GM12873 (cell line): Measurements from ENCODE around the gene ZDHHC24.

Experiments used
- TF ChIP-seq, protein P1 (sequence below): IDR thresholded peaks from 2 replicates; pipeline ENCODE4 v1.5.1; 2012; ENCODE audit warnings: low read depth, mild to moderate bottlenecking, moderate library complexity, low read length, control low read depth; ENCODE audit not compliant: insufficient read depth; ENCODE audit errors: missing control alignments

The ZDHHC24 gene

DNA sequence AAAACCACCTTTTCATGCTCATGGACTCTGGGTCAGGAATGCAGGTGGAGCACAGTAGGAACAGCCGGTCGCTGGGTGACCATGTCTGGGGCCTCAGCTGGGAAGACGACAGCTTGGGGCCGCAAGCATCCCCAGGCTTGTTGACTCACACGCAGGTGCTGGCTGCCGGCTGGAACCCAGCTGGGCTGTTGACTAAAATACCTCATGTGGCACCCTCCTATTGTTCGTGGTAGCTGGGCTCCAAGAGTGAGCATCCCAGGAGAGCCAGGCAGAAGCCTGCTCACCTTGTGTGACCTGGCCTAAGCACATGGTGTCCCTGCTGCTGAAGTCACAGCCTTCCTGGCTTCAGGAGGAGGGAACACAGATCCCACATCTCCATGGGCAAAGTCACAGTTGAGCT is 56.2 kb downstream of the ZDHHC24 start:
- TF ChIP-seq, protein P1, sequence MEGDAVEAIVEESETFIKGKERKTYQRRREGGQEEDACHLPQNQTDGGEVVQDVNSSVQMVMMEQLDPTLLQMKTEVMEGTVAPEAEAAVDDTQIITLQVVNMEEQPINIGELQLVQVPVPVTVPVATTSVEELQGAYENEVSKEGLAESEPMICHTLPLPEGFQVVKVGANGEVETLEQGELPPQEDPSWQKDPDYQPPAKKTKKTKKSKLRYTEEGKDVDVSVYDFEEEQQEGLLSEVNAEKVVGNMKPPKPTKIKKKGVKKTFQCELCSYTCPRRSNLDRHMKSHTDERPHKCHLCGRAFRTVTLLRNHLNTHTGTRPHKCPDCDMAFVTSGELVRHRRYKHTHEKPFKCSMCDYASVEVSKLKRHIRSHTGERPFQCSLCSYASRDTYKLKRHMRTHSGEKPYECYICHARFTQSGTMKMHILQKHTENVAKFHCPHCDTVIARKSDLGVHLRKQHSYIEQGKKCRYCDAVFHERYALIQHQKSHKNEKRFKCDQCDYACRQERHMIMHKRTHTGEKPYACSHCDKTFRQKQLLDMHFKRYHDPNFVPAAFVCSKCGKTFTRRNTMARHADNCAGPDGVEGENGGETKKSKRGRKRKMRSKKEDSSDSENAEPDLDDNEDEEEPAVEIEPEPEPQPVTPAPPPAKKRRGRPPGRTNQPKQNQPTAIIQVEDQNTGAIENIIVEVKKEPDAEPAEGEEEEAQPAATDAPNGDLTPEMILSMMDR = no peak

DNA sequence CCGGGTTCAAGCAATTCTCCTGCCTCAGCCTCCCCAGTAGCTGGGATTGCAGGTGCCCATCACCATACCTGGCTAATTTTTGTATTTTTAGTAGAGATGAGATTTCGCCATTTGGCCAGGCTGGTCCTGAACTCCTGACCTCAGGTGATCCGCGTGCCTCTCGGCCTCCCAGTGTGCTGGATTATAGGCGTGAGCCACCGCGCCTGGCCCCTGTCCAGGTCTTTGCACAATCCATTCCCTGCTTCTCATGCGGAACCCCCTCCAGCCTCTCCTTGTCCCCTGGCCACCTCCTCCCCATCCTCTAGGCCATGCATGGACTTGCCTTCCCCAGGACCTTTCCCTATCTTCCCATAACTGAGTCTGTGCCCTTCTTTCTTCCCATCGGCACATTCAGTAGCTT is 56.9 kb downstream of the ZDHHC24 start:
- TF ChIP-seq, protein P1 = no peak

DNA sequence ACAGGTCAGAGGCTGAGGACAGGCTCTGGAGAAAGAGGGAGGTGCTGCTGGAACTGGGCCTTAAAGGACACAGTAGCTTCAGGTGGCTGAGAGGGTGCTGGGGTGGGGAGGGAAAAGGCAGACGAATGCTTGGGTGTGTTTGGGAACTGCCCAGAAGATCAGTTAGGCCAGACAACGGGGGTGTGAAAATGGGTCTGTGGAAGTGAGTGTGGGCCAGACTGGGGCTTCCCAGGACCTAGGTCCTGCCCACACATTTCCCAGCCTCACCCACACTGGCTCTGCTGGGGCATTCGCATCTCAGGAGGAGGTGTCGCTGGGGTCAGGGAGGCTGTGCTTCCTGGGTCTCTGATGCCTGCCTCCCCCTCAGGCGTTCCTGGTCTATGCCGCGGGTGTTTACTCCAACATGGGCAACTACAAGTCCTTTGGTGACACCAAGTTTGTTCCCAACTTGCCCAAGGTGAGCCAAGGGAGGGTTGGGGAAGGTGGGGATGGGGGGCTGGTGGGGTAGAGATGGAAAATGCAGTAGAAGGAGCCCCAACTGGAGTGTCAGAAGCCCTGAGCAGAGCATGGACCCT is 61.0 kb downstream of the ZDHHC24 start:
- TF ChIP-seq, protein P1 = no peak

DNA sequence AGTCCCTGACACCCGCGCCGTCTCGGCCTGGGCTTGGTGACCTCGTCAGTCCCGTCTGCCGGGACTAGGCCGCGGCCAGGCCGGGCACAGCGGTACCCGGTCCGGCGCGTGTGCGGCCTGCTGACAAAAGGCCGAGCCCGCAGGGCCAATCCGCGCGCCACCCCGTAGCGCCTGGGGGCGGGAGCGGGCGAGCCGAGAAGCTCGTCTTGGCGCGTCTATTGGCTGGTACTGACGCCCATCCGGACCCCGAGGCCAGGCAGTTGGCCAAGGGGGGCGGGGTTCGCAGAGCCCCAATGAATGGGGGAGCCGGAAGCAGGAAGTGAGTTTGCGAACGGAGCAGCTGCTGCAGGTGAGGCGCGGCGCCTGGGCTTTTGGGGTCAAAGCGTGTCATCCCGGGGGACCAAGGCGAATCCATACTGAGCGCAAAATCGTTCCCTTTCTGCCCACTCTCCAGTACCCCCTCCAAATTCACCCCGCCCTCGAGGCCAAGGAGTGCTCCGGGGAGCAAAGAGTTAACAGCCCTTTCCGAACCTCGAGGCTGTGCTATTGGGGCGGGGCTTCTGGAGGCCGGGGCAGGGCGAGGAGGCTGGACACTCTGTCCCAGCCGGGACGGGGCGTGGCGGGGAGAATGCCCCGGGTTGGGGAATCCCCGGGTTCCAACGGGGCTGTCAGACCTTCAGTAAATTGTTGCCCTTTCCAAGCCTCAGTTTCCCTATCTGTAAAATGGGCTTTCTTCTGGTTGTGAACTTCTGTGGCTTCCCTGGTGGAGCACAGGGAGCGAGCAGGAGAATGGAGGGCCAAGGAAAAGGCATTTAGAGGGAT is 65.5 kb downstream of the ZDHHC24 start, which contains the start of gene DPP3:
Gene DPP3, plus strand, starts transcription at position 318 of the 822 bp plus-strand sequence. CDS start 1,767 bp downstream, outside the sequence.
- TF ChIP-seq, protein P1 = no peak

DNA sequence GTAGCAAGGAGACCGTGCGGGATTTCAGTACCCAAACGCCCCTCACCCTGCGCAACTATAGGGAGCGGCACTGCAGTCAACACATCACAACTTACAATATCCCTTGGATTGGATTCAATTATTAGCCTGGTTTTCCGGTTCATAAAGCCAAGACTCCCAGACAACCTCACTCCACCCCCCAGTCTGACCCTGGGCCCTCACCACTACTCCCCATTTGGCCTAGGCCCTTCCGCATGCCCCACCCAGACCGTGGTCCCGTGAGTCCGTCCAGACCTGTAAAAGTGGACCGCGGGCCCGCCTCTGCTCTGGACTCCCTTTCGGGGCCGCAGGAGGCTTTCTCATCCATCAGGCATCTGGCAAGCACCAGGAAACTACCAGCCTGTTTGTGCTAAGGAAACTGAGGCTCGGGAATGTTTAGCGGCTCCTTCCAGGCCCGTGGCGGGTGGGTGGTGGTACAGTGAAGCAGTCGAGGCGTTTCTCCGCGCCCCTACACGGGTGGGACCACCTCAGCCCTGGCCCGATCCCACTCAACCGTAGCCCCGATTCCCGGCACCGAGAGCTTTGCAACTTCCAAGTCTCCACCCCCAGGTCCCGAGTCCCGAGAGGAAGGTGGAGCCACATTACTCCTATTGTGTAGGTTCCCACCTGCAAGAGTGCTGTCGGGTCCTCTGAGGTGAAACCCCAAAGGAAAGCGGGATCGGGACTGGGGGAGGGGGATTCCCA is 66.3 kb downstream of the ZDHHC24 start:
- TF ChIP-seq, protein P1 = no peak

DNA sequence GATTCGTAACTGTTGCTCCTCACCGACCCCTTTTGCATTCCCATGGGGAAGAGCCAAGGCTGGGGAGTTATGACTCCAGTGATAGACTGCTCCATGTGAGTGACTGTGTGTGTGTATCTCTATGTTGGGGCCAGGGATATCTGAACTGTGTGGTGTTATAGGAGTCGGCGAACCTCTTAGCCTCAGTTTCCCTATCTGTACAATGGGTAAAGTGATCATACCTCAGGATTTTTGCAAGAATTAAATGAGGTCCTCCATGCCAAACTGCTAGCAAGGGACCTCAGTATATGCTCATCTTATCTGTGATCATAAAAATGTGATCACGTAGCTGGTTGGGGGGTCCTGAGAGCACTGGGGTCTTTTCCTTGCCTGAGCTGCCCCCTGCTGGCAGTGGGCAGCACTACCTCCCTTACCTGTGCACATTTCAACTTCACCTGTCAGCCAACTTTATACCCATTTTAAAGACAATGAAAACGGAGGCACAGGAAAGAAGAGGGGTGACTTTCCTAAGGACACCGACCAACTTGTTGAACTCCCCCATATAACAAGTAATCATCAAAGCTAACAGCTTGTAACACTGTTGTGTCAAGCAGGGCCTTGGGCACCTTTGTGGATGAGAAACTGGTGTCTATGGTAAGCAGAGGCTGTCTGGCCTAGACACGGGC is 67.0 kb downstream of the ZDHHC24 start:
- TF ChIP-seq, protein P1 = peak; percentile 96
